ENCODE measurements around the gene MLPH.

The MLPH gene

DNA sequence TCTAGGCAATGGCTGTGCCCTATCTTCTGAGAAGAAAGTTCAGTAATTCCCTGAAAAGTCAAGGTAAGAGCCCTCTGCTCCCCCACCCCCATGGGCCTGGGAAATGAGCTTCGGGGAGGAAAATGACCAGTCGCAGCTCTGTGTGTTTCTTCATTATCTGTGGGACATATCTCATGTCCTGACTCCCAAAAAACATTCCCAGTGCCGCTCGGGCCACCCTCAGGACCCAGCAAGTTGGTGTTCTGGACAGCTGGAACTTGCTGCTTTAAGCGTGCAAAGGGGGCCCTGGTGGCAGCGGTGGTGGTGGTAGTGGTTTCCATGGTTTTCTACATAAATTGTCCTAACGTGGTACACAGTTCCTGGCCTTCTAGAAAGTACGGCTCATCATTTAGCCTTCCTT is 62.2 kb downstream of the MLPH start:
- DNase-seq, result no peak

GRCh38 chr2:237549643-237550415 is 62.8 kb downstream of the MLPH start:
- no peak for DNase-seq

DNA sequence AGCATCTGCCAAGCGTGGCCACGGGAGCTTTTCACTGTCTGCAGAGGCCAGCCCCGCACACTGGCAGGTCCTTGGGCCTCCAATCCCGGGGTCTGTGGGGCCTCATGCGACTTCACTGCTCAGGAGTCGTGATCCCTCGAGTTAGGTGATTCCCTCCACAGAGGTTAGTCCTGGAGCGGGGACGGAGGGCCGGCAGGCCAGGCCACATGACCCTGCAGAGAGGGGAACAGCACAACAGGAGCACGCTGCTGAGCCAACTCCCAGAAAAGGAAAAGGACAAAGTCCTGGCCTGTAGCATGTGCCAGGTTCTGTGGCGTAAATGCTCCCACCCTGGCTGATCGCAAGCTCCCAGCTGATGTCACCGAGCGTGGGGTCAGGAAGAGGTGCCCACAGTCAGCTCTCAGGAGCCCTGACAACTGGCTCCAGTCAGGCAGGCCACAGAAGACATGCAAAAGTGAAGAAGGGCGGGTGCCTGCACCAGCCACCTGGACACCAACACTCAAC is 64.1 kb downstream of the MLPH start:
- DNase-seq, result no peak

- no peak for DNase-seq
Observed at GRCh38 chr2:237552908-237553307, 65.9 kb downstream of the MLPH start.

- no peak for DNase-seq
Observed at GRCh38 chr2:237553948-237554347, 66.9 kb downstream of the MLPH start.

GRCh38 chr2:237555560-237555959 is 68.5 kb downstream of the MLPH start:
- no peak for DNase-seq

DNA sequence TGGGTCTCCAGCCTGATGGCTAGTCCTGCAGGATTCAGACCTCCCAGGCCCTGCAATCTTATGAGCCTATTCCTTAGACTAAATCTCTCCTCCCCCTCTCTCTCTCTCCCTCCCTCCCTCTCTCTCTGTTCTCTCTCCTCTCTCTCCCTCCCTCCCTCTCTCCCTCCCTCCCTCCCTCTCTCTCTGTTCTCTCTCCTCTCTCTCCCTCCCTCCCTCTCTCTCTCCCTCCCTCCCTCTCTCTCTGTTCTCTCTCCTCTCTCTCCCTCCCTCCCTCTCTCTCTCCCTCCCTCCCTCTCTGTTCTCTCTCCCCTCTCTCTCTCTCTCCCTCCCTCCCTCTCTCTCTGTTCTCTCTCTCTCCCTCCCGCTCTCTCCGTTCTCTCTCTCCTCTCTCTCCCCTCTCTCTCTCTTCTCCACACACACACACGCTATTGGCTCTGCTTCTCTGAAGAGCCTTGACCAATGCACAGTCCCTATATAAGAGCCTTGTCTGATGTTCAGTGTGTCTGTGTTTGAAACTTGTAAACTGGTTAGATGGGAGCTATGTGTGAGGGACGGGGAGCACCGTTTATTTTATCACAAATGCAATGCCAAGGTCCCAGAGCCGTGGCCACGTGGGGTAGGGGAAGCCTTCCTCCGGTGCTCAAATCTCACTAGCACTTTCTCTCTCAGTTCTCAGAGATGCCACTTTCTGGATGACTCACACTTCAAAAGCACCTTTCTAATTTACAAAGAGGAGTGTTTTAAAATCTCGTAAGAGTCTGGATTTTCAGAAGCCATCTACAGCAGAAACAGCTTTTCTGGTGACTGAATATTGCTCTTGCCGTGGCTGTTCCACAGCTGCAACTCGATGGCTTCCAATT is 70.0 kb downstream of the MLPH start:
- DNase-seq, result no peak

DNA sequence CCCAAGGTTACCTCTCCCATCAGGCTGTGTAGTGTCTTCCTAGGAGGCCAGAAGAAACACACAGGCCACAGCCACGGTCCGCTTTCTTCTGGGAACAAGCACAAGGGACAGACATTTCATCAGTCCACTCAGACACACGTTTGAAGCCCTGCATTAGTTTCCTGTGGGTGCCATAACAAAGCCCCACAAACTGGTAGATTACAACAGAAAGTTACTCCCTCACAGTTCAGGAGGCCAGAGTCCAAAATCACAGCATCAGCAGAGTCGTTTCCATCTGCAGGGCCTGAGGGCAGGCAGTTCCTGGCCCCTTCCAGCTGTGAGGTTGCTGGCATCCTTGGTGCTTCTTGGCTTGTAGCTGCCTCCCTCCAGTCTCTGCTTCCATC is 70.6 kb downstream of the MLPH start:
- DNase-seq, result no peak

GRCh38 chr2:237558961-237559641 is 72.0 kb downstream of the MLPH start:
- peak; percentile 78 for DNase-seq

GRCh38 chr2:237561221-237561620 is 74.2 kb downstream of the MLPH start:
- no peak for DNase-seq

- no peak for DNase-seq
Observed at GRCh38 chr2:237563816-237564215, 76.8 kb downstream of the MLPH start.

DNA sequence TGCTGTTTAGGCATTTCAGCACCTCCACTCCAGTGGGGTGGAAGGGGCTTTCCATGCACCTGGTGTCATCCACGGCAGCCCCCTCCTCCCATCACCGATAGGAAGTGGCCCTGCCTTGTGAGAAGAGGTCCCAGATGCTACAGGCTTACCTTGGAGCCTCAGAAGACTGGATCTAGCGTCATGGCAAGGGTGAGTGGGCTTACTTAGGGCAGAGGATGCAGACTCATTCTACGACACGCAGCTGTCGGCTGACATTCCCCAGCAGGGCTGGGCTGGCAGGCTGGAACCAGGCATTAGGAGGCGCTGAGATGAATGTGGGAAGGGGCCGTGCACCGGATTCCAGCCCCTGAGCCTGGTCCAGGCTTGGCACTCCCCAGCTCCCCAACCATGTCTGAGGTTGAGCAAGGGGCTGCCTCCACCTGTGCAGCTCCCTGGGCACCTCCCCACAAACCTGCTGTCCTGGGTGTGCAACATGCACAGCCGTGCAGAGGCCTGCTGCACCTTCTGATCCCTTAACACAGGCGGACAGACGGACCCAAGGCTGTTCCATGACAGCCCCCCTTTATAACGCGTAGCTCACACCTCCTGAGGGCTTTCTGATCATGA is 77.6 kb downstream of the MLPH start:
- no peak for DNase-seq

DNA sequence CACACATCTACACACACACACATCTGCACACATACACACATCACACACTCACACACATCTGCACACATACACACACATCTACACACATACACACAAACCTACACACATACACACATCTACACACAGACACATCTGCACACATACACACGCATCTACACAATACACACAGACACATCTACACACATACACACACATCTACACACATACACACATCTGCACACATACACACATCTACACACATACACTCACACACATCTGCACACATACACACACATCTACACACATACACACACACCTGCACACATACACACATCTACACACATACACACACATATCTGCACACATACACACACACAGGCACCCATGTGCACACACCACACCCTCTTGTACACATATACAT is 78.9 kb downstream of the MLPH start:
- DNase-seq, result no peak

GRCh38 chr2:237566401-237567235 is 79.6 kb downstream of the MLPH start, which contains the start of gene PRLH:
Gene PRLH (plus strand): TSS chr2:237566574. CDS start chr2:237566574, 0 bp downstream.
- DNase-seq, result no peak

- DNase-seq, result no peak
Observed at GRCh38 chr2:237567276-237568029, 80.4 kb downstream of the MLPH start.

DNA sequence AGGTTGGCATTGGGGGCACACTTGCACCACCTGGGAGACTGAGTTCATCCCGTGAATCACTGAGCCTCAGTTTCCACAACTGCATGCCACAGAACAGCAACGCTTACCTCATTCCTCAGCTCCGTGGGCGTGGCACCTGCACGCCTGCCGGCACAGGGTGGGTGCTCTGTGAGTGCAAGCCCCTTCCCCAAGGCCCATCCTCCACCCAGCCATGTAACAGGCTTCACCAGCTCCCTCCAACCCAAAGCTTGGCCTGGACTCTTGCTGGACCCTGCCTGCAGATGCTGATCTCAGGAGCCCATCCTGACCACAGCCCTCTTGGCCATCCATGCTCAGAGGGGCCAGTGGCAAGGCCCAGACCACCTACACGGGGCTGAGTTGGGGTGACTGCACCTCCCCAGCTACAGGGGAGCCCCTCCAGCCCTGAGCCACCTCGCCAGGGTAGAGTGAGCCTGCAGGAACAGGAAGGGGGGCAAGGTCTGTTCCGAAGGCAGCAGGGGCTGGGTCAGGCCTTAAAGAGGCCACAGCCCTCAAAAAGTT is 81.1 kb downstream of the MLPH start:
- DNase-seq, result no peak

DNA sequence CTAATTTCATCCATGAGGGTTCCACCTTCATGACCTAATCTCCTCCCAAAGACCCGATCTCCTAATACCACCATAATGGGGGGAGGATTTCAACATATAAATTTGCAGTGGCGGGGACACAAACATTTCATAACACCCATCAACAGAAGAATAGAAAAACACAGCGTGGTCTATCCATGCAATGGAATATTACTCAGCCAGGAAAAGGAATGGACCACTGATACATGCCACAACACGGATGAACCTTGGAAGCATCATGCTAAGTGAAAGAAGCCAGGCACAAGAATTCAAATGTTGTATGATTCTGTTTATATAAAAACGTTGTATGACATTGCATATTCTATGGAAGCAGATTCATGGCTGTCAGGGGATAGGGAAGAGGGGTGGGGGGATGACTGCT is 82.0 kb downstream of the MLPH start:
- DNase-seq, result no peak

DNA sequence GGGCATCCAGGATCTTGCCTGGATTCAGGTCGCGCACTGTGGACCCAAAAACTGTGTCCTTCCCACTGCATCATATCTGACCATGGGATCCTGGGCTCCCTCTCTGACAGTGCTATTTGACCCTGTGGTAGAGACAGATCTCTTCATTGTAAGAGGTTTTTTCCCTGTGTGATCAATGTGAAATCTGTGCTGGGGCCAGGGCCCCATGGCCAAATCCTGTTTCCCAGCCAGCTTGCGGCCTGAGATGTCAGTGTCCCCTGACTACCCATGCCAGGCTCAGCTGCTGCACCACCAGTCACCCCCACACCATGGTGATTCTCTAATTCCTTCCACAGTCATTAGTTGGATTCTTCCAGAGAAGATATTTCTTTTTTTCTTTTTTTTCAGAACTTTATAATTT is 82.8 kb downstream of the MLPH start:
- no peak for DNase-seq

- DNase-seq, result no peak
Observed at GRCh38 chr2:237570776-237571335, 83.8 kb downstream of the MLPH start.

DNA sequence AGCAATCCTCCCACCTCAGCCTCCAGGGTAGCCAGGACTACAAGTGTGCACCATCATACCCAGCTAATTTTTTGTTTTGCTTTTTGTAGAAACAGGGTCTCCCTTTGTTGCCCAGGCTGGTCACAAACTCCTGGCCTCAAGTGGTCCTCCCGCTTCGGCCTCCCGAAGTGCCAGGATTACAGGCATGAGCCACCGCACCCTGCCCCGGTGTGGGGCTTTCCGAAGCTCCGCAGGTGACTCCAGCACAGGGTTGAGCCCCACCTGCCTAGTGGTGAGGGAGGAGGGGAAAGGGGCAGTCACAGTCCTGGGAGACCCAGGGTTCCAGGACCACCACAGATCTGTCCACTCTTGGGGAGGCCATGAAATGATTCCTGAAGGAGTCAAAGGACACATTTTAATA is 84.5 kb downstream of the MLPH start:
- no peak for DNase-seq

Measured in NCI-H1105 (cell line).